KMS-11 (cell line): ENCODE measurements around the gene LPAR2.

ENCODE experiments used
- H2AFZ ChIP-seq: fragments of 200-600 bp; sonication (generic); 2 replicates; pipeline ENCODE4 v1.6.1; 2016; ENCODE audit warnings: antibody characterized with exemption, mixed run types, low read depth
- H3K27ac ChIP-seq: fragments of 200-600 bp; sonication (generic); 2 replicates; pipeline ENCODE4 v1.6.1; 2016; ENCODE audit warnings: mild to moderate bottlenecking, mixed run types
- H3K27me3 ChIP-seq: fragments of 200-600 bp; sonication (generic); 2 replicates; pipeline ENCODE4 v1.6.1; 2017; ENCODE audit warnings: mild to moderate bottlenecking, low read depth, mixed run types, moderate library complexity; ENCODE audit not compliant: insufficient read depth
- H3K36me3 ChIP-seq: fragments of 200-600 bp; sonication (generic); 2 replicates; pipeline ENCODE4 v1.6.1; 2017; ENCODE audit warnings: mild to moderate bottlenecking, mixed run types; ENCODE audit not compliant: insufficient read depth
- H3K4me1 ChIP-seq: fragments of 200-600 bp; sonication (generic); 2 replicates; pipeline ENCODE4 v1.6.1; 2016; ENCODE audit warnings: mild to moderate bottlenecking, low read depth, mixed run types; ENCODE audit not compliant: poor library complexity, severe bottlenecking
- H3K4me2 ChIP-seq: fragments of 200-600 bp; sonication (generic); 2 replicates; pipeline ENCODE4 v1.7.0; 2016; ENCODE audit warnings: mild to moderate bottlenecking, mixed run types
- H3K4me3 ChIP-seq: fragments of 200-600 bp; sonication (generic); IDR thresholded peaks from 2 replicates; pipeline ENCODE4 v1.6.1; 2017; ENCODE audit warnings: low read depth, low read length, mixed read lengths; ENCODE audit not compliant: insufficient read depth
- H3K79me2 ChIP-seq: fragments of 200-600 bp; sonication (generic); 2 replicates; pipeline ENCODE4 v1.6.1; 2016; ENCODE audit warnings: low read depth, mixed run types; ENCODE audit not compliant: insufficient read depth
- H3K9ac ChIP-seq: fragments of 200-600 bp; sonication (generic); 2 replicates; pipeline ENCODE4 v1.6.1; 2016; ENCODE audit warnings: mild to moderate bottlenecking, mixed run types
- H4K20me1 ChIP-seq: fragments of 200-600 bp; sonication (generic); 2 replicates; pipeline ENCODE4 v1.6.1; 2016; ENCODE audit warnings: mild to moderate bottlenecking, mixed run types; ENCODE audit not compliant: insufficient read depth
- TF ChIP-seq, protein P1 (sequence below): fragments of 200-600 bp; sonication (generic); conservative IDR thresholded peaks from 2 replicates; pipeline ENCODE4 v1.6.1; 2017; ENCODE audit warnings: low read depth, mild to moderate bottlenecking, antibody characterized with exemption, low read length, moderate library complexity, mixed read lengths

The LPAR2 gene

DNA sequence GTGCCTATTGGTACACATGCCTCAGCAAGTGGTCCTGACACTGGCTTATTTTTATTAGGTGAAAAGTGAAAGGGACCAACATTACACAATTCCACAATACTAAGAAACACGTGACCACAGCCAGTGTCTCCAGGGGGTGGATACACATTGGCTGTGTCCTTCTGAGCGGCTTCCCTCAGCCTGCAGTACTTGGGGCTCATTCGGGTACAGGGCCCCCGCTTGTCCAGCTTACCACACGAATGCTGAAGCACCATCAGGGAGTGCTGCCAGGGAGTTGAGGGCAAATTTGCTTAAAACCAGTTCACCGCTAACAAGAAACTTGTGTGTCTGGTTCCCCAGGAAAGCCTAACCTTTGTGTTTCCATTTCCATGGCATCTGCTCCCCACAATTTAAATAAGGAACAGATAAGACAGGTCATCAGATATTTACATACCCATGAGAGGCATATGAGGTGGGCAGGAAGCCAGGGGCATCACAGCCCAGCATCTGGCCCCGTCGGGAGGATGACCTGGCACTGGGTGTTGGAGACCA lies 32.8 kb downstream of the LPAR2 start:
- H3K4me1 ChIP-seq: no peaks in the 10 kb centered on the region
- H3K4me2 ChIP-seq: no peak overlapping the region
- no peaks in the 10 kb centered on the region for H3K36me3 ChIP-seq
- H3K27ac ChIP-seq: no peak overlapping the region
- H3K4me3 ChIP-seq: no peak overlapping the region
- no peak overlapping the region for H2AFZ ChIP-seq
- H3K9ac ChIP-seq: no peak overlapping the region
- H3K79me2 ChIP-seq: no peaks in the 10 kb centered on the region
- TF ChIP-seq, protein P1, sequence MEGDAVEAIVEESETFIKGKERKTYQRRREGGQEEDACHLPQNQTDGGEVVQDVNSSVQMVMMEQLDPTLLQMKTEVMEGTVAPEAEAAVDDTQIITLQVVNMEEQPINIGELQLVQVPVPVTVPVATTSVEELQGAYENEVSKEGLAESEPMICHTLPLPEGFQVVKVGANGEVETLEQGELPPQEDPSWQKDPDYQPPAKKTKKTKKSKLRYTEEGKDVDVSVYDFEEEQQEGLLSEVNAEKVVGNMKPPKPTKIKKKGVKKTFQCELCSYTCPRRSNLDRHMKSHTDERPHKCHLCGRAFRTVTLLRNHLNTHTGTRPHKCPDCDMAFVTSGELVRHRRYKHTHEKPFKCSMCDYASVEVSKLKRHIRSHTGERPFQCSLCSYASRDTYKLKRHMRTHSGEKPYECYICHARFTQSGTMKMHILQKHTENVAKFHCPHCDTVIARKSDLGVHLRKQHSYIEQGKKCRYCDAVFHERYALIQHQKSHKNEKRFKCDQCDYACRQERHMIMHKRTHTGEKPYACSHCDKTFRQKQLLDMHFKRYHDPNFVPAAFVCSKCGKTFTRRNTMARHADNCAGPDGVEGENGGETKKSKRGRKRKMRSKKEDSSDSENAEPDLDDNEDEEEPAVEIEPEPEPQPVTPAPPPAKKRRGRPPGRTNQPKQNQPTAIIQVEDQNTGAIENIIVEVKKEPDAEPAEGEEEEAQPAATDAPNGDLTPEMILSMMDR: no peak
- H3K27me3 ChIP-seq: no peaks in the 10 kb centered on the region
- H4K20me1 ChIP-seq: no peaks in the 10 kb centered on the region

DNA sequence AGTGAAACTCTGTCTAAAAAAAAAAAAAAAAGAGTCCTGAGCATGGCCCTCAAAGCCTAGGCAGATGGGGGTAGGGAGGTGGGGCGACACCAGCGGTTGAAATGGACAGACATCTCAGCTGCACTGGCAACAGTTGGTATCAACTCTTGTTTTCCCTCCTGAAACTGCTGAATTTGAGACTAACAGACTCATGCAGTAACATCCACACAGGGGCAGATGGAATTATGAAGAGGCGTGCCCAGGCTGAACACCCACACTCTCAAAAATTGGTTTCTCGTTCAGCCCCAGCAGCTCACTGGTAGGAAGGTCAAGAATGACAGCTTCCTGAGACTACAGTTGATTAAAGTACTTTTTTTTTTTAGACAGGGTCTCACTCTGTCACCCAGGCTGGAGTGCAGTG lies 33.6 kb downstream of the LPAR2 start:
- TF ChIP-seq, protein P1: no peak
- Histone ChIP-seq H4K20me1 (no peaks in the 10 kb centered on the region), H3K27ac (no peak overlapping the region), H3K4me1 (no peaks in the 10 kb centered on the region), H3K36me3 (no peaks in the 10 kb centered on the region), H3K4me3 (no peak overlapping the region), H3K9ac (no peak overlapping the region), H3K4me2 (no peak overlapping the region), H2AFZ (no peak overlapping the region), H3K27me3 (no peaks in the 10 kb centered on the region), H3K79me2 (no peaks in the 10 kb centered on the region)

DNA sequence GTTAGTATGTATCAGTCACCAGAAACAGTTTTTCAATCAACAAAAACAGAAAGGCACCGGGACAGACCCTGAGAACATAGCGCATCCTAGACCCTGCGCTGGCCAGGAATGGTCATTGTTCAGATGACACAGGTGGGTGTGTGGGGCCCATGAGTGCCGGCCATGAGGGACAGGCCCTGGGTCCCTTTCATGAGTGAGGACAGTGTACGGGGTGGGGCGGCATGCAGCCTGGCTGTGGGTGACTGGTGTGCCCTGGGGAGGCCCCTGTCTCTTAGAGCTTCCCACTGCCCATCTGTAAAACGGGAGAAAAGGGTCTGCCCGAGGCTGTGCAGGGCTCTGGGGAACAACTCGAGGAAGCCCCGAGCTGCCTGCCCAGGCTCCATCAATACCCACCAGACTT lies 35.3 kb downstream of the LPAR2 start:
- no peaks in the 10 kb centered on the region for H3K4me1 ChIP-seq
- no peaks in the 10 kb centered on the region for H3K79me2 ChIP-seq
- no peaks in the 10 kb centered on the region for H3K36me3 ChIP-seq
- no peak overlapping the region for H3K4me3 ChIP-seq
- no peaks in the 10 kb centered on the region for H4K20me1 ChIP-seq
- H2AFZ ChIP-seq: no peak overlapping the region
- no peak overlapping the region for H3K4me2 ChIP-seq
- H3K27ac ChIP-seq: no peak overlapping the region
- H3K27me3 ChIP-seq: no peaks in the 10 kb centered on the region
- TF ChIP-seq, protein P1: no peak
- H3K9ac ChIP-seq: no peak overlapping the region

DNA sequence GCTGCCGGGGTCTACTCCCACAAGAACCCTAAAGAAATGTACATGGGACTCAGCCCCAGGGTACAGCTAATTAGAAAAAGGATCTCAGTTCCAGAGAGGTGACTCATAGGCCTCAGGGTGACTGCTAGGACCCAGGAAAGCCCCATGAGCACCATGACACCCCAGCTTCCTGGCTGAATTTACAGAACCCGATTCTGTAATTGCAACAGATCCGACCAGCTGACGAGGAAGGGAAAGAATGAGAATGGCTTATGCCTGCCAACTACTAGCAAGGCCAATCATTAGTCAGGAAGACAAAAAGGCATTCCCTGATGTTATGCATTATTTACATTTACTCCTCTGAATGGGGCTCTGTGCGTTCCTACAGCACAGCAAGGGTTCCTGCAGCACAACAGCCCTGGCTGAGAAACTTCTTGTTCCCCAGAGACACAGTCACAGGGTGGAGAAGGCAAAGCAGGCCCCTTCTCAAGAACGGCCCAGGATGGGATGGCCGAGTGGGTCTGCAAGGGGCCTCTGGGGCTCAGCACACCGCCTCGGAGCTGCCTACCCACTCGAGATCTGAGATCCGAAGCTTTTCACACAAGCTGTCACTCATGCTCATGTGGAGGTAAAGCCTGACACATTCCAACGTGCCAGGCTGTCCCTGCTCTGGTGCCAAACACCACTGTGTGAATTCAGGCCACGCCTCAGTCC lies 36.7 kb downstream of the LPAR2 start:
- Histone ChIP-seq H4K20me1 (no peaks in the 10 kb centered on the region), H3K27ac (no peak overlapping the region), H3K9ac (no peak overlapping the region), H3K36me3 (no peaks in the 10 kb centered on the region), H3K4me1 (no peaks in the 10 kb centered on the region), H2AFZ (no peak overlapping the region), H3K79me2 (no peaks in the 10 kb centered on the region), H3K4me3 (no peak overlapping the region), H3K4me2 (no peak overlapping the region), H3K27me3 (no peaks in the 10 kb centered on the region)
- TF ChIP-seq, protein P1: no peak
